Measurements from ENCODE around the gene ATP5F1D. TPM values are rescaled to one million over a fixed set of nuclear protein-coding genes. Genes with fewer than 3 reads are reported as not detected.

The ATP5F1D gene
- total and polyA plus RNA-seq, 2 of the 13 experiments (the other 11 are each of a cell fraction or from before 2014, with no cell fraction given): 39.4 to 78.7 TPM

- TF ChIP-seq ZSCAN25 (CRISPR knock-in tag; IDR thresholded peaks at IDR 0.05): no peak
- TF ChIP-seq ZC3H13 (CRISPR knock-in tag; IDR thresholded peaks at IDR 0.05): peak; percentile 81
- TF ChIP-seq ZNF558 (CRISPR knock-in tag; IDR thresholded peaks at IDR 0.05; ENCODE audit: borderline replicate concordance): no peak
- no peak for TF ChIP-seq CBX1 (IDR thresholded peaks at IDR 0.05; ENCODE audit: low read depth)
- no peak for TF ChIP-seq NR2F6 (IDR thresholded peaks at IDR 0.05)
- no peak for TF ChIP-seq NR2F6 (CRISPR knock-in tag; IDR thresholded peaks at IDR 0.05)
- no peak for TF ChIP-seq HOXA5 (CRISPR knock-in tag; IDR thresholded peaks at IDR 0.05)
- TF ChIP-seq IKZF4 (CRISPR knock-in tag; IDR thresholded peaks at IDR 0.05; ENCODE audit: borderline replicate concordance, low read depth, not compliant biosample characterization): no peak
- TF ChIP-seq PBX3 (CRISPR knock-in tag; IDR thresholded peaks at IDR 0.05; ENCODE audit: borderline replicate concordance): no peak
- no peak for TF ChIP-seq ZFP91 (CRISPR knock-in tag; IDR thresholded peaks at IDR 0.05; ENCODE audit: borderline replicate concordance)
- TF ChIP-seq SMAD1 (CRISPR knock-in tag; IDR thresholded peaks at IDR 0.05; ENCODE audit: borderline replicate concordance, low read depth): no peak
- TF ChIP-seq ASH2L (IDR thresholded peaks at IDR 0.05; ENCODE audit: insufficient read length, low read depth, low read length): no peak
- TF ChIP-seq ZNF513 (CRISPR knock-in tag; conservative IDR thresholded peaks at IDR 0.05): no peak
- TF ChIP-seq TAF15 (IDR thresholded peaks at IDR 0.05; ENCODE audit: low read depth, low read length, poor library complexity, severe bottlenecking): no peak
- no peak for TF ChIP-seq ZNF207 (IDR thresholded peaks at IDR 0.05; ENCODE audit: borderline replicate concordance)
- TF ChIP-seq ZNF768 (CRISPR knock-in tag; IDR thresholded peaks at IDR 0.05): peak; percentile 73; the same call in 1 of the 2 replicates
- no peak for TF ChIP-seq ZNF740 (CRISPR knock-in tag; IDR thresholded peaks at IDR 0.05)
- peak; percentile 26 for TF ChIP-seq RBM22 (optimal IDR thresholded peaks at IDR 0.05; ENCODE audit: low read length)
- TF ChIP-seq SMARCE1 (IDR thresholded peaks at IDR 0.05; ENCODE audit: borderline replicate concordance): no peak
- no peak for TF ChIP-seq ZNF607 (CRISPR knock-in tag; IDR thresholded peaks at IDR 0.05; ENCODE audit: borderline replicate concordance)
- TF ChIP-seq AKAP8 (CRISPR knock-in tag; IDR thresholded peaks at IDR 0.05): peak; percentile 45; the same call in 1 of the 2 replicates
- TF ChIP-seq ZNF362 (CRISPR knock-in tag; IDR thresholded peaks at IDR 0.05; ENCODE audit: borderline replicate concordance): no peak
- no peak for TF ChIP-seq RBAK (CRISPR knock-in tag; IDR thresholded peaks at IDR 0.05)
- no peak for TF ChIP-seq ZNF160 (CRISPR knock-in tag; IDR thresholded peaks at IDR 0.05)
- no peak for TF ChIP-seq ADNP (CRISPR knock-in tag; IDR thresholded peaks at IDR 0.05)
These were observed 47.5 kb downstream of the ATP5F1D start (continued) for GRCh38 chr19:1288833-1289685.

All from HepG2 (cell line).